HCT116 (cell line): ENCODE data around the gene MRPS16. TPM values are rescaled to one million over a fixed set of nuclear protein-coding genes. Genes with fewer than 3 reads are reported as not detected.

Experiments used
- ATAC-seq: fragments of 200-7000 bp; cut with Tn5 transposase; 2 replicates; pipeline ENCODE4 v1.9.1; 2020; ENCODE audit warnings: mild to moderate bottlenecking, moderate library complexity
- BruUV-seq: library from RNA; stranded (reverse); fragments of 400-500 nt; replicated peaks from 2 replicates; lab custom pipeline; 2021; lab: Mats Ljungman, UMichigan
- CTCF ChIA-PET: fragments of 300-600 bp; sonication (Branson Sonifier 250); formaldehyde crosslinking; loops from one replicate; lab custom pipeline; 2021; ENCODE audit warnings: antibody characterized with exemption; lab: Charles Lee
- POLR2A ChIA-PET: fragments of 300-600, 350-600 bp; sonication (Branson Sonifier 250); formaldehyde crosslinking; loops from one replicate; lab custom pipeline; 2021; ENCODE audit warnings: antibody characterized with exemption; lab: Charles Lee
- RAD21 ChIA-PET, 2 experiments: fragments of 300-600 bp; sonication (Branson Sonifier 250); formaldehyde crosslinking; loops; one replicate each; lab custom pipeline; 2023; ENCODE audit warnings: low total read pairs in 2 of 2; ENCODE audit not compliant: uncharacterized antibody in 2 of 2, unreplicated experiment in 2 of 2, low non-redundant PET in 1 of 2; lab: Charles Lee
- DNase-seq: peaks from one replicate; pipeline ENCODE4 v3.0.0-alpha.2; 2010; ENCODE audit warnings: low read depth, low spot score
- H2AFZ ChIP-seq: fragments of 200-600 bp; shearing (Covaris generic), sonication (generic); 2 replicates; pipeline ENCODE4 v1.6.1; 2017; ENCODE audit warnings: low read depth, mixed run types, mixed read lengths, antibody characterized with exemption, low read length; ENCODE audit not compliant: poor library complexity, severe bottlenecking
- H3K27ac ChIP-seq: 2 replicates; pipeline ENCODE4 v1.5.1; 2012; ENCODE audit warnings: low read depth, low read length
- H3K27me3 ChIP-seq: fragments of 200-600 bp; sonication (generic); 2 replicates; pipeline ENCODE4 v1.6.1; 2016; ENCODE audit warnings: mixed run types, low read length, mixed read lengths; ENCODE audit not compliant: insufficient read depth
- H3K36me3 ChIP-seq, 2 experiments: fragments of 200-500 bp in 1 of 2; fragments of 200-600 bp in 1 of 2; sonication (Bioruptor generic) in 1 of 2; sonication (generic) in 1 of 2; 2 replicates each; pipeline versions ENCODE4 v1.5.1 to v1.6.1; 2014 to 2016; ENCODE audit warnings: low read length in 2 of 2, inconsistent platforms in 1 of 2, mixed read lengths in 1 of 2, mixed run types in 1 of 2; ENCODE audit not compliant: insufficient read depth in 2 of 2, control insufficient read depth in 1 of 2
- H3K4me1 ChIP-seq, 2 experiments: fragments of 200-600 bp in 1 of 2; sonication (generic) in 1 of 2; 2 replicates each; pipeline versions ENCODE4 v1.5.1 to v1.6.1; 2012 to 2017; ENCODE audit warnings: low read length in 2 of 2, inconsistent platforms in 1 of 2, mild to moderate bottlenecking in 1 of 2, mixed read lengths in 1 of 2, mixed run types in 1 of 2, moderate library complexity in 1 of 2; ENCODE audit not compliant: insufficient read depth in 2 of 2, control insufficient read depth in 1 of 2
- H3K4me2 ChIP-seq: fragments of 200-600 bp; sonication (generic); 2 replicates; pipeline ENCODE4 v1.6.1; 2017; ENCODE audit warnings: mixed run types, low read length, mixed read lengths
- H3K4me3 ChIP-seq, 2 experiments: fragments of 200-600 bp in 1 of 2; sonication (generic) in 1 of 2; replicated peaks in 1 of 2; 2 replicates each; pipeline ENCODE4 v1.5.1; 2011 to 2016; ENCODE audit warnings: low read length in 2 of 2, control low read depth in 1 of 2, low read depth in 1 of 2, mild to moderate bottlenecking in 1 of 2, mixed read lengths in 1 of 2, mixed run types in 1 of 2
- H3K79me2 ChIP-seq: fragments of 200-600 bp; sonication (generic); 2 replicates; pipeline ENCODE4 v1.6.1; 2017; ENCODE audit warnings: mild to moderate bottlenecking, mixed run types, low read length, moderate library complexity, mixed read lengths; ENCODE audit not compliant: insufficient read depth
- H3K9ac ChIP-seq: fragments of 200-600 bp; sonication (generic); 2 replicates; pipeline ENCODE4 v1.6.1; 2016; ENCODE audit warnings: low read length, mixed read lengths
- H3K9me2 ChIP-seq: fragments of 200-600 bp; sonication (generic), shearing (Covaris generic); 2 replicates; pipeline ENCODE4 v1.6.1; 2017; ENCODE audit warnings: mixed run types, mild to moderate bottlenecking, moderate library complexity; ENCODE audit not compliant: insufficient read depth
- H3K9me3 ChIP-seq, 2 experiments: fragments of 200-500 bp in 1 of 2; fragments of 200-600 bp in 1 of 2; sonication (Bioruptor generic) in 1 of 2; sonication (generic) in 1 of 2; 2 replicates each; pipeline ENCODE4 v1.6.1; 2014 to 2017; ENCODE audit warnings: low read length in 2 of 2, mixed read lengths in 2 of 2, inconsistent platforms in 1 of 2, low read depth in 1 of 2, mild to moderate bottlenecking in 1 of 2, mixed run types in 1 of 2, moderate library complexity in 1 of 2; ENCODE audit not compliant: control insufficient read depth in 1 of 2, insufficient read depth in 1 of 2
- H4K20me1 ChIP-seq: fragments of 200-600 bp; sonication (generic), shearing (Covaris generic); 2 replicates; pipeline ENCODE4 v1.6.1; 2017; ENCODE audit warnings: mixed run types, mild to moderate bottlenecking, moderate library complexity; ENCODE audit not compliant: insufficient read depth
- CBX3 ChIP-seq: IDR thresholded peaks from 2 replicates; pipeline ENCODE4 v1.6.1; 2012; ENCODE audit warnings: low read depth
- EGR1 ChIP-seq: IDR thresholded peaks from 2 replicates; pipeline ENCODE4 v1.6.1; 2012; ENCODE audit warnings: low read depth
- ELF1 ChIP-seq: IDR thresholded peaks from 2 replicates; pipeline ENCODE4 v1.6.1; 2012; ENCODE audit warnings: low read depth, borderline replicate concordance
- EZH2 ChIP-seq: fragments of 200-600 bp; sonication (generic); IDR thresholded peaks from 2 replicates; pipeline ENCODE4 v1.6.1; 2017; ENCODE audit warnings: antibody characterized with exemption, mixed run types
- EZH2phosphoT487 ChIP-seq: fragments of 200-600 bp; IDR thresholded peaks from 2 replicates; pipeline ENCODE4 v1.6.1; 2018; ENCODE audit warnings: antibody characterized with exemption, borderline replicate concordance
- FOSL1 ChIP-seq: IDR thresholded peaks from 2 replicates; pipeline ENCODE4 v1.6.1; 2012; ENCODE audit warnings: low read depth
- MAX ChIP-seq: IDR thresholded peaks from 2 replicates; pipeline ENCODE4 v1.6.1; 2012
- SIN3A ChIP-seq: IDR thresholded peaks from 2 replicates; pipeline ENCODE4 v1.6.1; 2012; ENCODE audit warnings: low read depth
- ZFX ChIP-seq: fragments of 450-650 bp; IDR thresholded peaks from 2 replicates; pipeline ENCODE4 v1.6.1; 2017
- ZNF274 ChIP-seq: fragments of 200-500 bp; sonication (Bioruptor generic); IDR thresholded peaks from 2 replicates; pipeline ENCODE4 v1.6.1; 2014; ENCODE audit warnings: mild to moderate bottlenecking, low read depth, low read length, inconsistent platforms
- intact Hi-C: fragments of 100-400 bp; cut with micrococcal nuclease; formaldehyde crosslinking; loops from 2 replicates; pipeline ENCODE4 v1.10.0; 2022
- total RNA-seq: library from RNA; stranded (reverse); gene quantifications from one replicate; pipeline ENCODE4 v1.2.1, GENCODE V29; 2021; ENCODE audit not compliant: unreplicated experiment
- TF ChIP-seq, protein P1 (sequence below): IDR thresholded peaks from 2 replicates; pipeline ENCODE4 v1.6.1; 2011; ENCODE audit warnings: mild to moderate bottlenecking, low read length, moderate library complexity; ENCODE audit not compliant: insufficient replicate concordance; ENCODE audit errors: extremely low read depth
- TF ChIP-seq, protein P2 (sequence below): IDR thresholded peaks from 2 replicates; pipeline ENCODE4 v1.6.1; 2012

Gene MRPS16
- total RNA-seq, 1 experiment from 2014 or later: 122 TPM

- Histone ChIP-seq H3K4me1 (no peaks in the 10 kb centered on the region), H3K36me3 (no peaks in the 10 kb centered on the region), H3K9me2 (no peaks in the 10 kb centered on the region), H3K27ac (no peak overlapping the region), H3K9ac (no peak overlapping the region), H3K4me2 (no peak overlapping the region), H4K20me1 (no peaks in the 10 kb centered on the region), H3K9me3 (no peaks in the 10 kb centered on the region), H2AFZ (no peak overlapping the region), H3K4me3 (no peak overlapping the region), H3K79me2 (no peaks in the 10 kb centered on the region), H3K27me3 (no peaks in the 10 kb centered on the region)
- DNase-seq (no peak), ATAC-seq (no peak)
- intact Hi-C loops: no loop called here
- TF ChIP-seq ELF1 (no peak), ZFX (no peak), SIN3A (no peak), FOSL1 (no peak), EZH2 (no peak), MAX (no peak), EGR1 (no peak)
- BruUV-seq: no TSS peak
- RAD21 ChIA-PET: no interaction called here
- POLR2A ChIA-PET: no interaction called here
- CTCF ChIA-PET: interaction anchor here (1.2 kb wide), 1 partner anchor 121 kb away, joined by 3 read pairs; the partner anchor contains the start of gene P4HA1
Measured at GRCh38 chr10:73217628-73218027, 34.8 kb downstream of the MRPS16 start.

DNA sequence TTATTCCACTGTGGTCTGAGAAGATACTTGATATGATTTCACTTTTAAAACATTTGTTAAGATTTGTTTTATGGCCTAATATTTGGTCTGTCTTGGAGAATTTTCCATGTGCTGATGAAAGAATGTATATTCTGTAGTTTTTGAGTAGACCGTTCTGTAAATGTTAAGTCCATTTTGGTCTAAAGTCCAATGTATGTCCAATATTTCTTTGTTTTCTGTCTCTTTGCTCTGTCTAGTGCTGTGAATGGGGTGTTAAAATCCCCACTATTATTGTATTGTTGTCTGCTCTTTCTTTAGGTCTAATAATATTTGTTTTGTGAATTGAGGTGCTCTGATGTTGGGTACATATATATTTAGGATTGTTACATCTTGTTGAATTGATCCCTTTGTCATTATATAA, 36.7 kb downstream of the MRPS16 start:
- no peak for ATAC-seq
- no peaks in the 10 kb centered on the region for H3K9me3 ChIP-seq
- no peak for DNase-seq
- ChIA-PET POLR2A (no interaction called here), CTCF (no interaction called here), RAD21 (no interaction called here)
- H3K4me2 ChIP-seq: no peak overlapping the region
- intact Hi-C loops: no loop called here
- no peaks in the 10 kb centered on the region for H3K79me2 ChIP-seq
- no peak for TF ChIP-seq ZNF274
- TF ChIP-seq EZH2phosphoT487: no peak
- TF ChIP-seq, protein P1, sequence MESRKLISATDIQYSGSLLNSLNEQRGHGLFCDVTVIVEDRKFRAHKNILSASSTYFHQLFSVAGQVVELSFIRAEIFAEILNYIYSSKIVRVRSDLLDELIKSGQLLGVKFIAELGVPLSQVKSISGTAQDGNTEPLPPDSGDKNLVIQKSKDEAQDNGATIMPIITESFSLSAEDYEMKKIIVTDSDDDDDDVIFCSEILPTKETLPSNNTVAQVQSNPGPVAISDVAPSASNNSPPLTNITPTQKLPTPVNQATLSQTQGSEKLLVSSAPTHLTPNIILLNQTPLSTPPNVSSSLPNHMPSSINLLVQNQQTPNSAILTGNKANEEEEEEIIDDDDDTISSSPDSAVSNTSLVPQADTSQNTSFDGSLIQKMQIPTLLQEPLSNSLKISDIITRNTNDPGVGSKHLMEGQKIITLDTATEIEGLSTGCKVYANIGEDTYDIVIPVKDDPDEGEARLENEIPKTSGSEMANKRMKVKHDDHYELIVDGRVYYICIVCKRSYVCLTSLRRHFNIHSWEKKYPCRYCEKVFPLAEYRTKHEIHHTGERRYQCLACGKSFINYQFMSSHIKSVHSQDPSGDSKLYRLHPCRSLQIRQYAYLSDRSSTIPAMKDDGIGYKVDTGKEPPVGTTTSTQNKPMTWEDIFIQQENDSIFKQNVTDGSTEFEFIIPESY: no peak
- TF ChIP-seq CBX3: no peak
- no peak for TF ChIP-seq SIN3A
- no peak for TF ChIP-seq MAX
- TF ChIP-seq, protein P2, sequence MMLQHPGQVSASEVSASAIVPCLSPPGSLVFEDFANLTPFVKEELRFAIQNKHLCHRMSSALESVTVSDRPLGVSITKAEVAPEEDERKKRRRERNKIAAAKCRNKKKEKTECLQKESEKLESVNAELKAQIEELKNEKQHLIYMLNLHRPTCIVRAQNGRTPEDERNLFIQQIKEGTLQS: no peak
- TF ChIP-seq ZFX: no peak
- no peak overlapping the region for H3K27ac ChIP-seq
- no peaks in the 10 kb centered on the region for H4K20me1 ChIP-seq
- H3K4me3 ChIP-seq: no peak overlapping the region
- H3K27me3 ChIP-seq: no peaks in the 10 kb centered on the region
- H2AFZ ChIP-seq: no peak overlapping the region
- no TSS peak for BruUV-seq
- H3K9me2 ChIP-seq: no peaks in the 10 kb centered on the region
- no peaks in the 10 kb centered on the region for H3K4me1 ChIP-seq
- no peaks in the 10 kb centered on the region for H3K36me3 ChIP-seq
- H3K9ac ChIP-seq: no peak overlapping the region
